Testis (tissue), 2 donors: Measurements from ENCODE around the gene MMRN1.

ENCODE experiments used
- CTCF ChIP-seq, 3 experiments: fragments of 450-650 bp in 2 of 3; fragments of 200-600 bp in 1 of 3; sonication (generic) in 1 of 3; IDR thresholded peaks; one replicate each; pipeline ENCODE4 v1.5.1; 2016 to 2019; ENCODE audit warnings: antibody characterized with exemption in 3 of 3, mild to moderate bottlenecking in 2 of 3, moderate library complexity in 1 of 3
- POLR2A ChIP-seq: fragments of 450-650 bp; IDR thresholded peaks from one replicate; pipeline ENCODE4 v1.6.1; 2017; ENCODE audit warnings: antibody characterized with exemption, mild to moderate bottlenecking, moderate library complexity

GRCh38 chr4:89868999-89869589, 25.6 kb upstream of the MMRN1 start:
- TF ChIP-seq CTCF (IDR thresholded peaks at IDR 0.05) (peak in 2 of 3 experiments; percentile 5 to 62), POLR2A (no peak)
